CD4-positive, alpha-beta T cell (primary cell): ENCODE results near the gene APBA2. TPM values are rescaled to one million over a fixed set of nuclear protein-coding genes. Genes with fewer than 3 reads are reported as not detected.

Experiments
- ATAC-seq: fragments of 200-7000 bp; cut with Tn5 transposase; one replicate; pipeline ENCODE4 v1.10.0; 2022; ENCODE audit warnings: mild to moderate bottlenecking; ENCODE audit not compliant: poor library complexity
- CTCF ChIA-PET: fragments of 350-600 bp; sonication (Branson Sonifier 250); formaldehyde crosslinking; loops from one replicate; lab custom pipeline; 2021; ENCODE audit warnings: antibody characterized with exemption, inconsistent platforms; lab: Charles Lee
- POLR2A ChIA-PET: fragments of 350-600 bp; sonication (Branson Sonifier 250); formaldehyde crosslinking; loops from one replicate; lab custom pipeline; 2021; ENCODE audit warnings: antibody characterized with exemption, inconsistent platforms; lab: Charles Lee
- DNase-seq, 14 experiments: peaks; one replicate each; pipeline ENCODE4 v3.0.0-alpha.2; 2013 to 2020; ENCODE audit warnings: mixed read lengths in 2 of 14
- H3K27ac ChIP-seq, 2 donors: one replicate each; pipeline versions ENCODE4 v1.5.1 to v1.7.0; 2013; ENCODE audit warnings: low read length in 2 of 2, low read depth in 1 of 2, mild to moderate bottlenecking in 1 of 2
- H3K27me3 ChIP-seq, 2 experiments: 1 replicate in 1 of 2; 2 replicates in 1 of 2; pipeline versions ENCODE4 v1.6.1 to v1.7.0; 2013; ENCODE audit warnings: low read length in 2 of 2, control low read depth in 1 of 2, mild to moderate bottlenecking in 1 of 2, moderate library complexity in 1 of 2; ENCODE audit not compliant: insufficient read depth in 2 of 2, control insufficient read depth in 1 of 2
- H3K36me3 ChIP-seq: one replicate; pipeline ENCODE4 v1.6.1; 2013; ENCODE audit warnings: low read length, control low read depth; ENCODE audit not compliant: insufficient read depth
- H3K4me1 ChIP-seq: one replicate; pipeline ENCODE4 v1.6.1; 2013; ENCODE audit warnings: low read length, control low read depth; ENCODE audit not compliant: insufficient read depth
- H3K4me3 ChIP-seq: one replicate; pipeline ENCODE4 v1.5.1; 2013; ENCODE audit warnings: mild to moderate bottlenecking, low read length, moderate library complexity
- H3K9me3 ChIP-seq, 2 experiments: 1 replicate in 1 of 2; 2 replicates in 1 of 2; pipeline versions ENCODE4 v1.6.1 to v1.7.0; 2013; ENCODE audit warnings: low read length in 2 of 2, mild to moderate bottlenecking in 2 of 2, control low read depth in 1 of 2, moderate library complexity in 1 of 2; ENCODE audit not compliant: control insufficient read depth in 1 of 2, insufficient read depth in 1 of 2
- H3K27ac Mint-ChIP-seq: one replicate; pipeline ENCODE4 v1.8.0; 2020; ENCODE audit warnings: mixed read lengths
- H3K27me3 Mint-ChIP-seq: one replicate; pipeline ENCODE4 v1.8.0; 2021; ENCODE audit warnings: mixed read lengths
- H3K36me3 Mint-ChIP-seq: one replicate; pipeline ENCODE4 v1.8.0; 2021; ENCODE audit warnings: low read depth, mixed read lengths
- H3K4me1 Mint-ChIP-seq: one replicate; pipeline ENCODE4 v1.8.0; 2021; ENCODE audit warnings: low read depth, mixed read lengths
- H3K4me3 Mint-ChIP-seq: one replicate; pipeline ENCODE4 v1.8.0; 2020; ENCODE audit warnings: mild to moderate bottlenecking, mixed read lengths
- H3K9me3 Mint-ChIP-seq: one replicate; pipeline ENCODE4 v1.8.0; 2020; ENCODE audit warnings: mixed read lengths
- intact Hi-C, 2 experiments: fragments of 100-400 bp; cut with DNase I in 1 of 2; cut with micrococcal nuclease in 1 of 2; formaldehyde crosslinking; loops; one replicate each; pipeline versions ENCODE4 v1.15.1 to v1.9.0; 2023 to 2025; cut with DNase I, micrococcal nuclease
- total RNA-seq, 174 experiments: library from RNA in 2 of 174; stranded (reverse) in 2 of 174; gene quantifications; one replicate each; pipeline ENCODE4 v1.2.3 and lab custom pipeline; 2021 to 2026
- TF ChIP-seq, protein P1 (sequence below): fragments of 200-600 bp; IDR thresholded peaks from one replicate; pipeline ENCODE4 v1.8.0; 2022; ENCODE audit warnings: antibody characterized with exemption, mild to moderate bottlenecking

APBA2 gene
- total RNA-seq, 2 experiments from 2014 or later: 123 to 126 TPM

DNA sequence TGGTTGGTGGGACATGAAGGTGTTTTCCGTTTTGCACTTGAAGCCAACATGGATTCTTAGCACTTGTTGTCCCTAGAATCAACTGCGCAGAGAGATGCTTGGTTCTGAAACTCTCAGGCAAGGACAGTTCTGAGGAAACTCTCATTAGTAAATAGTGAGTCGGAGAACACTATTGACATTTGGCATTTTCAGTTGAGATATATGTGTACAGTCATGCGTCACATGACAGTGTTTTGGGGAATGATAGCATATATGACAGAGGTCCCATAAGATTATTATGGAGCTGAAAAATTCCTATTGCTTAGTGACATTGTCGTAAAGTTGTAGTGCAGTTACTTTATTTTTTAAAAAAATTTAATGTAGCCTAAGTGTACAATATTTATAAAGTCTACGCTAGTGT, 5.8 kb downstream of the APBA2 start:
- ATAC-seq: no peak
- Histone ChIP-seq H3K27me3 (peaks cover 0 to 2% of the 10 kb centered on the region in 2 experiments), H3K4me3 (no peak overlapping the region), H3K9me3 (no peaks in the 10 kb centered on the region), H3K4me1 (peaks cover 77% of the 10 kb centered on the region), H3K36me3 (no peaks in the 10 kb centered on the region), H3K27ac (no peak overlapping the region)
- ChIA-PET POLR2A (interaction anchor here (1.0 to 2.8 kb wide), 3 partner anchors 11 to 56 kb away, joined by 3 to 13 read pairs (median 12); no protein-coding TSS in a partner anchor), CTCF (interaction anchor here (0.9 kb wide), 1 partner anchor 60 kb away, joined by 4 read pairs; no protein-coding TSS in a partner anchor)
- Mint-ChIP-seq H3K4me1 (peaks cover 82% of the 10 kb centered on the region), H3K27me3 (no peaks in the 10 kb centered on the region), H3K4me3 (peak overlapping the region; percentile 63), H3K36me3 (peaks cover 13% of the 10 kb centered on the region), H3K27ac (peak overlapping the region; percentile 99), H3K9me3 (no peaks in the 10 kb centered on the region)
- DNase-seq: no peak
- TF ChIP-seq, protein P1, sequence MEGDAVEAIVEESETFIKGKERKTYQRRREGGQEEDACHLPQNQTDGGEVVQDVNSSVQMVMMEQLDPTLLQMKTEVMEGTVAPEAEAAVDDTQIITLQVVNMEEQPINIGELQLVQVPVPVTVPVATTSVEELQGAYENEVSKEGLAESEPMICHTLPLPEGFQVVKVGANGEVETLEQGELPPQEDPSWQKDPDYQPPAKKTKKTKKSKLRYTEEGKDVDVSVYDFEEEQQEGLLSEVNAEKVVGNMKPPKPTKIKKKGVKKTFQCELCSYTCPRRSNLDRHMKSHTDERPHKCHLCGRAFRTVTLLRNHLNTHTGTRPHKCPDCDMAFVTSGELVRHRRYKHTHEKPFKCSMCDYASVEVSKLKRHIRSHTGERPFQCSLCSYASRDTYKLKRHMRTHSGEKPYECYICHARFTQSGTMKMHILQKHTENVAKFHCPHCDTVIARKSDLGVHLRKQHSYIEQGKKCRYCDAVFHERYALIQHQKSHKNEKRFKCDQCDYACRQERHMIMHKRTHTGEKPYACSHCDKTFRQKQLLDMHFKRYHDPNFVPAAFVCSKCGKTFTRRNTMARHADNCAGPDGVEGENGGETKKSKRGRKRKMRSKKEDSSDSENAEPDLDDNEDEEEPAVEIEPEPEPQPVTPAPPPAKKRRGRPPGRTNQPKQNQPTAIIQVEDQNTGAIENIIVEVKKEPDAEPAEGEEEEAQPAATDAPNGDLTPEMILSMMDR: no peak
- intact Hi-C loops: loop anchor here in 1 of 2 experiments (2.0 kb wide), 2 partner anchors 47 to 379 kb away; no protein-coding TSS in a partner anchor

- Histone ChIP-seq H3K27me3 (no peaks in the 10 kb centered on the region), H3K36me3 (no peaks in the 10 kb centered on the region), H3K4me1 (peaks cover 69% of the 10 kb centered on the region), H3K27ac (no peak overlapping the region), H3K4me3 (no peak overlapping the region), H3K9me3 (no peaks in the 10 kb centered on the region)
- intact Hi-C loops: no loop called here
- no peaks in the 10 kb centered on the region for H3K27me3 Mint-ChIP-seq
- TF ChIP-seq, protein P1: no peak
- H3K9me3 Mint-ChIP-seq: no peaks in the 10 kb centered on the region
- H3K4me1 Mint-ChIP-seq: peaks cover 84% of the 10 kb centered on the region
- ChIA-PET POLR2A (no interaction called here), CTCF (interaction anchor here (1.2 kb wide), 1 partner anchor 12 kb away, joined by 3 read pairs; no protein-coding TSS in a partner anchor)
- no peak overlapping the region for H3K4me3 Mint-ChIP-seq
- ATAC-seq (no peak), DNase-seq (no peak)
- peak overlapping the region; percentile 45 for H3K27ac Mint-ChIP-seq
- peaks cover 8% of the 10 kb centered on the region for H3K36me3 Mint-ChIP-seq
Observed at GRCh38 chr15:28892789-28893610, 7.2 kb downstream of the APBA2 start.

GRCh38 chr15:28894631-28895030, 8.9 kb downstream of the APBA2 start:
- peaks cover 84% of the 10 kb centered on the region for H3K4me1 Mint-ChIP-seq

More at GRCh38 chr15:28894631-28895030, 8.9 kb downstream of the APBA2 start:
- ChIA-PET CTCF (no interaction called here), POLR2A (interaction anchor here (1.4 kb wide), 1 partner anchor 9 kb away, joined by 5 read pairs; the partner anchor contains the start of gene APBA2)
- DNase-seq (no peak), ATAC-seq (no peak)
- no peak overlapping the region for H3K4me3 Mint-ChIP-seq
- intact Hi-C loops: no loop called here
- no peaks in the 10 kb centered on the region for H3K27me3 Mint-ChIP-seq
- Histone ChIP-seq H3K4me1 (peaks cover 61% of the 10 kb centered on the region), H3K27me3 (no peaks in the 10 kb centered on the region), H3K4me3 (no peak overlapping the region), H3K27ac (no peak overlapping the region), H3K36me3 (no peaks in the 10 kb centered on the region), H3K9me3 (no peaks in the 10 kb centered on the region)
- H3K9me3 Mint-ChIP-seq: no peaks in the 10 kb centered on the region
- peak overlapping the region; percentile 37 for H3K27ac Mint-ChIP-seq
- TF ChIP-seq, protein P1: no peak
- peaks cover 20% of the 10 kb centered on the region for H3K36me3 Mint-ChIP-seq
